ENCODE measurements around the gene BLVRB. TPM values are rescaled to one million over a fixed set of nuclear protein-coding genes. Genes with fewer than 3 reads are reported as not detected.

Gene BLVRB
- total RNA-seq, 1 experiment from 2014 or later, result 35.1 TPM

DNA sequence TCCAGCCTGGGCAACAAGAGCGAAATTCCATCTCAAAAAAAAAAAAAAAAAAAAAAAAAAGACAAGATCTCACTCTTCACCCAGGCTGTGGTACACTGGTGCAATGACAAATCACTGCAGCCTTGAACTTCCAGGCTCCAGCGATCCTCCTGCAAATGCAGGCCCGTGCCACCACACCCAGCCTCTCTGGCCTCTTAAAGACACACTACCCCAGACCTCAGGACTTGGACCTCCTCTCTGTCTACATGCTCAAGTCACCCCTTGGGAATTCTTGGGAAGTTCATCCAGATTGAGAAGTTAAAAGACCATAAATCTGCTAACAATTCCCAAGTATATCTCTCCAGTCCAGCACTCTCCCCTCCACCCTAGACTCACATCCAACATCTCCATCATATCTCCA is 65.0 kb downstream of the BLVRB start:
- Mint-ChIP-seq H3K4me1 (peaks cover 18% of the 10 kb centered on the region), H3K27ac (no peak overlapping the region), H3K27me3 (ENCODE audit: low read depth) (peaks cover 37% of the 10 kb centered on the region), H3K36me3 (no peaks in the 10 kb centered on the region), H3K9me3 (no peaks in the 10 kb centered on the region), H3K4me3 (no peak overlapping the region)
- TF ChIP-seq, protein P1, sequence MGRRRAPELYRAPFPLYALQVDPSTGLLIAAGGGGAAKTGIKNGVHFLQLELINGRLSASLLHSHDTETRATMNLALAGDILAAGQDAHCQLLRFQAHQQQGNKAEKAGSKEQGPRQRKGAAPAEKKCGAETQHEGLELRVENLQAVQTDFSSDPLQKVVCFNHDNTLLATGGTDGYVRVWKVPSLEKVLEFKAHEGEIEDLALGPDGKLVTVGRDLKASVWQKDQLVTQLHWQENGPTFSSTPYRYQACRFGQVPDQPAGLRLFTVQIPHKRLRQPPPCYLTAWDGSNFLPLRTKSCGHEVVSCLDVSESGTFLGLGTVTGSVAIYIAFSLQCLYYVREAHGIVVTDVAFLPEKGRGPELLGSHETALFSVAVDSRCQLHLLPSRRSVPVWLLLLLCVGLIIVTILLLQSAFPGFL (CRISPR knock-in tag; IDR thresholded peaks at IDR 0.05; ENCODE audit: borderline replicate concordance), result no peak
- TF ChIP-seq, protein P2, sequence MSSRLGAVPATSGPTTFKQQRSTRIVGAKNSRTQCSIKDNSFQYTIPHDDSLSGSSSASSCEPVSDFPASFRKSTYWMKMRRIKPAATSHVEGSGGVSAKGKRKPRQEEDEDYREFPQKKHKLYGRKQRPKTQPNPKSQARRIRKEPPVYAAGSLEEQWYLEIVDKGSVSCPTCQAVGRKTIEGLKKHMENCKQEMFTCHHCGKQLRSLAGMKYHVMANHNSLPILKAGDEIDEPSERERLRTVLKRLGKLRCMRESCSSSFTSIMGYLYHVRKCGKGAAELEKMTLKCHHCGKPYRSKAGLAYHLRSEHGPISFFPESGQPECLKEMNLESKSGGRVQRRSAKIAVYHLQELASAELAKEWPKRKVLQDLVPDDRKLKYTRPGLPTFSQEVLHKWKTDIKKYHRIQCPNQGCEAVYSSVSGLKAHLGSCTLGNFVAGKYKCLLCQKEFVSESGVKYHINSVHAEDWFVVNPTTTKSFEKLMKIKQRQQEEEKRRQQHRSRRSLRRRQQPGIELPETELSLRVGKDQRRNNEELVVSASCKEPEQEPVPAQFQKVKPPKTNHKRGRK (CRISPR knock-in tag; IDR thresholded peaks at IDR 0.05; ENCODE audit: borderline replicate concordance), result no peak
- TF ChIP-seq TEAD1 (CRISPR knock-in tag; IDR thresholded peaks at IDR 0.05) (no peak), CREM (CRISPR knock-in tag; IDR thresholded peaks at IDR 0.05) (no peak), ATF1 (CRISPR knock-in tag; IDR thresholded peaks at IDR 0.05) (no peak), ZNF396 (CRISPR knock-in tag; IDR thresholded peaks at IDR 0.05; ENCODE audit: borderline replicate concordance) (no peak), PRRX2 (CRISPR knock-in tag; IDR thresholded peaks at IDR 0.05) (no peak), ZNF317 (CRISPR knock-in tag; IDR thresholded peaks at IDR 0.05; ENCODE audit: borderline replicate concordance, low read depth) (no peak), NFYB (CRISPR knock-in tag; conservative IDR thresholded peaks at IDR 0.05; ENCODE audit: low read depth) (no peak), JAZF1 (CRISPR knock-in tag; IDR thresholded peaks at IDR 0.05) (no peak), SOX15 (CRISPR knock-in tag; IDR thresholded peaks at IDR 0.05) (no peak)
- TF ChIP-seq, protein P3, sequence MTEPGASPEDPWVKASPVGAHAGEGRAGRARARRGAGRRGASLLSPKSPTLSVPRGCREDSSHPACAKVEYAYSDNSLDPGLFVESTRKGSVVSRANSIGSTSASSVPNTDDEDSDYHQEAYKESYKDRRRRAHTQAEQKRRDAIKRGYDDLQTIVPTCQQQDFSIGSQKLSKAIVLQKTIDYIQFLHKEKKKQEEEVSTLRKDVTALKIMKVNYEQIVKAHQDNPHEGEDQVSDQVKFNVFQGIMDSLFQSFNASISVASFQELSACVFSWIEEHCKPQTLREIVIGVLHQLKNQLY (CRISPR knock-in tag; IDR thresholded peaks at IDR 0.05), result no peak
- TF ChIP-seq, protein P4, sequence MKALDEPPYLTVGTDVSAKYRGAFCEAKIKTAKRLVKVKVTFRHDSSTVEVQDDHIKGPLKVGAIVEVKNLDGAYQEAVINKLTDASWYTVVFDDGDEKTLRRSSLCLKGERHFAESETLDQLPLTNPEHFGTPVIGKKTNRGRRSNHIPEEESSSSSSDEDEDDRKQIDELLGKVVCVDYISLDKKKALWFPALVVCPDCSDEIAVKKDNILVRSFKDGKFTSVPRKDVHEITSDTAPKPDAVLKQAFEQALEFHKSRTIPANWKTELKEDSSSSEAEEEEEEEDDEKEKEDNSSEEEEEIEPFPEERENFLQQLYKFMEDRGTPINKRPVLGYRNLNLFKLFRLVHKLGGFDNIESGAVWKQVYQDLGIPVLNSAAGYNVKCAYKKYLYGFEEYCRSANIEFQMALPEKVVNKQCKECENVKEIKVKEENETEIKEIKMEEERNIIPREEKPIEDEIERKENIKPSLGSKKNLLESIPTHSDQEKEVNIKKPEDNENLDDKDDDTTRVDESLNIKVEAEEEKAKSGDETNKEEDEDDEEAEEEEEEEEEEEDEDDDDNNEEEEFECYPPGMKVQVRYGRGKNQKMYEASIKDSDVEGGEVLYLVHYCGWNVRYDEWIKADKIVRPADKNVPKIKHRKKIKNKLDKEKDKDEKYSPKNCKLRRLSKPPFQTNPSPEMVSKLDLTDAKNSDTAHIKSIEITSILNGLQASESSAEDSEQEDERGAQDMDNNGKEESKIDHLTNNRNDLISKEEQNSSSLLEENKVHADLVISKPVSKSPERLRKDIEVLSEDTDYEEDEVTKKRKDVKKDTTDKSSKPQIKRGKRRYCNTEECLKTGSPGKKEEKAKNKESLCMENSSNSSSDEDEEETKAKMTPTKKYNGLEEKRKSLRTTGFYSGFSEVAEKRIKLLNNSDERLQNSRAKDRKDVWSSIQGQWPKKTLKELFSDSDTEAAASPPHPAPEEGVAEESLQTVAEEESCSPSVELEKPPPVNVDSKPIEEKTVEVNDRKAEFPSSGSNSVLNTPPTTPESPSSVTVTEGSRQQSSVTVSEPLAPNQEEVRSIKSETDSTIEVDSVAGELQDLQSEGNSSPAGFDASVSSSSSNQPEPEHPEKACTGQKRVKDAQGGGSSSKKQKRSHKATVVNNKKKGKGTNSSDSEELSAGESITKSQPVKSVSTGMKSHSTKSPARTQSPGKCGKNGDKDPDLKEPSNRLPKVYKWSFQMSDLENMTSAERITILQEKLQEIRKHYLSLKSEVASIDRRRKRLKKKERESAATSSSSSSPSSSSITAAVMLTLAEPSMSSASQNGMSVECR (CRISPR knock-in tag; IDR thresholded peaks at IDR 0.05; ENCODE audit: borderline replicate concordance), result no peak
- TF ChIP-seq, protein P5, sequence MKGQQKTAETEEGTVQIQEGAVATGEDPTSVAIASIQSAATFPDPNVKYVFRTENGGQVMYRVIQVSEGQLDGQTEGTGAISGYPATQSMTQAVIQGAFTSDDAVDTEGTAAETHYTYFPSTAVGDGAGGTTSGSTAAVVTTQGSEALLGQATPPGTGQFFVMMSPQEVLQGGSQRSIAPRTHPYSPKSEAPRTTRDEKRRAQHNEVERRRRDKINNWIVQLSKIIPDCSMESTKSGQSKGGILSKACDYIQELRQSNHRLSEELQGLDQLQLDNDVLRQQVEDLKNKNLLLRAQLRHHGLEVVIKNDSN (CRISPR knock-in tag; IDR thresholded peaks at IDR 0.05), result no peak
- TF ChIP-seq, protein P6, sequence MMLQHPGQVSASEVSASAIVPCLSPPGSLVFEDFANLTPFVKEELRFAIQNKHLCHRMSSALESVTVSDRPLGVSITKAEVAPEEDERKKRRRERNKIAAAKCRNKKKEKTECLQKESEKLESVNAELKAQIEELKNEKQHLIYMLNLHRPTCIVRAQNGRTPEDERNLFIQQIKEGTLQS (CRISPR knock-in tag; conservative IDR thresholded peaks at IDR 0.05), result no peak
- TF ChIP-seq, protein P7, sequence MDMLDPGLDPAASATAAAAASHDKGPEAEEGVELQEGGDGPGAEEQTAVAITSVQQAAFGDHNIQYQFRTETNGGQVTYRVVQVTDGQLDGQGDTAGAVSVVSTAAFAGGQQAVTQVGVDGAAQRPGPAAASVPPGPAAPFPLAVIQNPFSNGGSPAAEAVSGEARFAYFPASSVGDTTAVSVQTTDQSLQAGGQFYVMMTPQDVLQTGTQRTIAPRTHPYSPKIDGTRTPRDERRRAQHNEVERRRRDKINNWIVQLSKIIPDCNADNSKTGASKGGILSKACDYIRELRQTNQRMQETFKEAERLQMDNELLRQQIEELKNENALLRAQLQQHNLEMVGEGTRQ (CRISPR knock-in tag; IDR thresholded peaks at IDR 0.05), result no peak
- no peak for DNase-seq (ENCODE audit: low spot score)
- POLR2A ChIA-PET, result no interaction called here
- CTCF ChIA-PET, result interaction anchor here (0.6 to 4.6 kb wide), 3 partner anchors 12 to 95 kb away, joined by 4 to 40 read pairs (median 4); no protein-coding TSS in a partner anchor
- ATAC-seq, result no peak
